Measurements from ENCODE around the gene IMP3.

IMP3 gene

GRCh38 chr15:75620841-75621391 lies 19.1 kb downstream of the IMP3 start:
- no peak for DNase-seq

GRCh38 chr15:75620058-75620820 lies 19.8 kb downstream of the IMP3 start:
- no peak for DNase-seq

- no peak for DNase-seq
Observed at GRCh38 chr15:75616766-75617165, 23.3 kb downstream of the IMP3 start.

GRCh38 chr15:75606711-75607699 lies 33.0 kb downstream of the IMP3 start:
- DNase-seq: peak in 1 of 5 donors; percentile 71

- DNase-seq: no peak
Observed at GRCh38 chr15:75606026-75606425, 34.0 kb downstream of the IMP3 start.

GRCh38 chr15:75599401-75599800 lies 40.6 kb downstream of the IMP3 start:
- no peak for DNase-seq

- no peak for DNase-seq
Observed at GRCh38 chr15:75598361-75598760, 41.7 kb downstream of the IMP3 start.

GRCh38 chr15:75597667-75598341 lies 42.2 kb downstream of the IMP3 start:
- DNase-seq: peak in 1 of 5 donors; percentile 86

- DNase-seq: no peak
Observed at GRCh38 chr15:75596703-75597345, 43.2 kb downstream of the IMP3 start.

- no peak for DNase-seq
Observed at GRCh38 chr15:75594276-75594675, 45.7 kb downstream of the IMP3 start.

GRCh38 chr15:75591655-75592364 lies 48.2 kb downstream of the IMP3 start:
- no peak for DNase-seq

GRCh38 chr15:75590239-75590638 lies 49.8 kb downstream of the IMP3 start:
- no peak for DNase-seq
